ENCODE results near the gene FCRL5.

Gene FCRL5

DNA sequence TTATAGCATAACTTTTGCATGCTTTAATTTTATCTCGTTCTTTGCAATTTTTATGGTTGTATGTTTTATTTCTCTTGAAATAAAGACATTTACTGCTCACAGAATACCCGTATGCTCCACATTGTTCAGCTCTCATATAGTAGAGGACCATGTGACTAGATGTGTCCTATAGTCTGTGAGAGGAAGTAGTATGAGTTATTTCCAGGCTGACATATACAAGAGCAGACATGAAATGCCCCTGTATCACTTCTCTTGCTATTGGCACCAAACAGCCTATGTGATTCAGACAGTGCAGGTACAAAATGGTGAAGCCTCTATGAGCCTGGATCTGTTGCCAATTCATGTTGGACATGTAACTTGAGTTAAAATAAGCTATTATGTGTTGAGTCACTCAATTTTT lies 5.8 kb upstream of the FCRL5 start:
- TF ChIP-seq, protein P1, sequence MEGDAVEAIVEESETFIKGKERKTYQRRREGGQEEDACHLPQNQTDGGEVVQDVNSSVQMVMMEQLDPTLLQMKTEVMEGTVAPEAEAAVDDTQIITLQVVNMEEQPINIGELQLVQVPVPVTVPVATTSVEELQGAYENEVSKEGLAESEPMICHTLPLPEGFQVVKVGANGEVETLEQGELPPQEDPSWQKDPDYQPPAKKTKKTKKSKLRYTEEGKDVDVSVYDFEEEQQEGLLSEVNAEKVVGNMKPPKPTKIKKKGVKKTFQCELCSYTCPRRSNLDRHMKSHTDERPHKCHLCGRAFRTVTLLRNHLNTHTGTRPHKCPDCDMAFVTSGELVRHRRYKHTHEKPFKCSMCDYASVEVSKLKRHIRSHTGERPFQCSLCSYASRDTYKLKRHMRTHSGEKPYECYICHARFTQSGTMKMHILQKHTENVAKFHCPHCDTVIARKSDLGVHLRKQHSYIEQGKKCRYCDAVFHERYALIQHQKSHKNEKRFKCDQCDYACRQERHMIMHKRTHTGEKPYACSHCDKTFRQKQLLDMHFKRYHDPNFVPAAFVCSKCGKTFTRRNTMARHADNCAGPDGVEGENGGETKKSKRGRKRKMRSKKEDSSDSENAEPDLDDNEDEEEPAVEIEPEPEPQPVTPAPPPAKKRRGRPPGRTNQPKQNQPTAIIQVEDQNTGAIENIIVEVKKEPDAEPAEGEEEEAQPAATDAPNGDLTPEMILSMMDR (IDR thresholded peaks at IDR 0.05): no peak

DNA sequence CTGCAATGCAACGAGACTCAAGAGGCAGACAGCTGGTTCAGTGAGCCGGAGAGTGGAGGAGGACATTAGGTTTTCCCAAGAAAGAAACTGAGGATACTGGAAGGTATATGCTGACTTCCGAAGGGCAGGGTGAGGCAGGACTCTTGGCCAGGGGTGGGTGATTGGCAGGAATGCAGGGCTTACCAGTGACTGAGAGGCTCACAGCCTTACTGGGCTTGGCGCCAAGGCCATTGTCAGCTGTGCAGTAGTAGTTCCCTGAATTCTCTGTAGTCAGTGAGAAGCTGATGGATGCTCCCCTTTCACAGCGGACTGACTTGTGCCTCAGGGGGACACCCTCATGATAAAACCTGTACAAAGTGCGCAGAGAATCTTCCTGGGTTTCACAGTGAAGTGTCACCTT lies 9.6 kb downstream of the FCRL5 start:
- TF ChIP-seq, protein P1 (IDR thresholded peaks at IDR 0.05): no peak

DNA sequence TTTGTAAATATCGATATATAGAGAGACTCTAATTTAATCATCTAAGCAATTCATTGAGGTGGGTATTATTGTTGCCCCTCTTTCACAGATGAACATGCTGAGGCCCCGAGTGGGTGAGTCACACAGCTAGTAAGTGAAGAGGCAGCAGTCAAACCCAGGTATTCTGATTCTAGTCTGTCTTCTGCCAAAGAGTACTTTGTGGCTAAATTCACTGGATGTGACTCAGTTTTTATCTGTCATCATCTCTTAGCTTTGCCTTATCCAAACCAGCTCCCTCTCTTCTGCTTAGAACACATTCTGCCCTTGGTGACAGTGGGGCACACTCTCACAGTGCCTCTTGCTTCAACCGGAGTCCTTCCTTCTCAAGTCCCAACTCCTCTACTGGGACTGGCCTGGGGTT lies 11.5 kb downstream of the FCRL5 start:
- TF ChIP-seq, protein P1 (IDR thresholded peaks at IDR 0.05): no peak

DNA sequence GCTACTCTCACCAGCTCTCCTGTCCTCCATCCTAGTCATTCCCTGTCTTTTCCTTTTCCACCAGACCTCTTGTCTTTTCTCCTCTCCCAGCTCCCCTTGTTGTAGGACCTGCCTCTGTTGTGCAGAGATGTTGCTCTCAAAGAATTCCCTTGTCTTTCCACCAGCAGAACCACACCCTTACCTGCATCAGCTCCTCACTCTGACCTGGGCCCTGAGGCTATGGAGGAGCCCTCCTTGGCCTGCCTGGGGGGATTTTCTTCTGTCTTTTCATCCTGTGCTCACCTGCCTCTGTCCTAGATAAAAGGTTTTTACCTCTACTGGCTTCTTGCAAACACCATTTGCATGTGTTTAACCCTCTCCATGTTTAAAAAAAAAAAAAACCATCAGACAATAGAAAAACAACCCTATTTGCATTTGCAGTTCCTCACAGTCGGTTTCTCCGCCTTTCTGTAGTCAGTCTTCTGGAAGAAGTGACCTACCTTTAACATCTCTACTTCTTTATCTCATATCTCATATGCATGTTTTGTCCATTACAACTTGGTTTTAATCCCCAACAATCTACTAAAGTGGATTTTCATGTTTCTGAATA lies 12.1 kb downstream of the FCRL5 start:
- TF ChIP-seq, protein P1 (IDR thresholded peaks at IDR 0.05): no peak

DNA sequence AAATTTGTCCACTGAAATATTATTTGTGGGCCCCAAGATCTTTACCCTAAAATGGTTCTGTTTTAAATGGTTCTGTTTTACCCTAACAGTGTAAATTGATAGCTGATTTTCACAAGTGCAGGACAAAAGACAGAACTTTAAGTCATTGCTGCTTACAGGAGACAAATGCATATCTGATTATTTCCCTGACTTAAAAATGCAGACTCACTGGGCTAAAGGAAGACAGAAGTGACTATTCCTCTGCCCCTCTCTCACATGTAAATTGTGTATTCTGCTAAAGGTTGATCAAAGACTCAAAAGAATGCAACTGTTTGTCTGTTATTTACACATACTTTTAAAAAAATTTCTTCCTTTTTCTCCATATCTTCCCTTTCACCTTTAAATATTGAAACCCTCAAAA lies 12.7 kb downstream of the FCRL5 start:
- TF ChIP-seq, protein P1 (IDR thresholded peaks at IDR 0.05): no peak

DNA sequence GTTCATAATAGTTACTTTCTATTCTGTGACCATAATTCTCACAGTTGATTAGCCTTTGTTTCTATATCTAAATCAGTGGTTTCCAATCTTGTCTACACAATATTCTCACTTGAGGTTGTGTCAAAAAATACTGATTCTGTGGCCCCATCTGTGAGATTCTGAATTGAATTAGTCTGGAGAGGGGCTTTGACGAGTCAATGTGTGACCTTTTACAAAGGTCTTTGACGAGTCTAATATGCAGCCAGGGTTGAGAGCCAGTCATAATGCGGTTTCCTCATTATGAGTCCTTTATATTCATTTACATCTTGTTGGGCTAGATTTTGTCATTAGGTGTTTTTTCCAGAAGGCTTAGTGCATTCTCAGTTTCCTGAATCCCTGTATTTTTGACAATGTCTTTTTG lies 19.7 kb downstream of the FCRL5 start:
- TF ChIP-seq, protein P1 (IDR thresholded peaks at IDR 0.05): no peak

DNA sequence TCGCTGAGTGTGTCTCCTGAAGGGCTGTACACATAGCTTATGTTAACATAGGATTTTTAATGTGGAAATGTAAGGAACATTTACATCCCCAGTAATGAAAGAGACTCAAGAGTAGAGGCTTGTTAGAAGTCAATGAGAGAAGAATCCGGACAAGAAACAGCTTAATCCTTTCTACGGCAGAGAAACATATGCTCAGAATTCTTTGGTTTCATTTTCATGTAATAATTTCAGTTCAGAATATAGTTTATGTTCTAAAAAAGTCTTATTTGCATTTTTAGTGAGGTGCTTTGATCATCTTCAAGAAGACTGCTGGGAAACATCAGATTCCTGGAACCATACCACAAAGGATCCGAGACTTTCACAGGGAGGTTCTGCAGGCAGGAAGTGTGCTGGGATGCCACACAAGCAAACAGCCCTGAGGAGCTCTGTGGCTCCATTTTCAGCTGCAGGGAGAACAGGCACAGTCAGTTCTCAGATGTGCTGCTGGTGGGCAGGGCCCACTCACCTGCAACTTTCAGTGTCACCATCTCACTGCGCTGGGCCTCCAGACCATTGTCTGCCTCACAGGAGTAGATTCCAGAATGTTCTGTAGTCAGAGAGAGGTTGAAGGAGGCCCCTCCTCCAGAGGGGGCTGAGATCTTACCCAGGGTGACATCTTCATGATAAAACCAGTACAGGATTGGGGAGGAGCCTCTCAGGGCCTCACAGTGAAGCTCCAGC lies 28.4 kb downstream of the FCRL5 start:
- TF ChIP-seq, protein P1 (IDR thresholded peaks at IDR 0.05): no peak
